Activated CD4-positive, alpha-beta T cell treated with anti-CD3 and anti-CD28 coated beads, Interleukin-2, amount 10 ng/mL, durations not matched to agents 24 days and 14 days (primary cell): ENCODE data around the gene MBD2. TPM values are rescaled to one million over a fixed set of nuclear protein-coding genes. Genes with fewer than 3 reads are reported as not detected.

Experiments used
- DNase-seq: peaks from one replicate; pipeline ENCODE4 v3.0.0; 2022
- H3K27ac Mint-ChIP-seq: one replicate; pipeline ENCODE4 v1.8.0; 2022; ENCODE audit warnings: mild to moderate bottlenecking, mixed read lengths
- H3K27me3 Mint-ChIP-seq: one replicate; pipeline ENCODE4 v1.8.0; 2022; ENCODE audit warnings: mixed read lengths
- H3K36me3 Mint-ChIP-seq: one replicate; pipeline ENCODE4 v1.8.0; 2022; ENCODE audit warnings: low read depth, mild to moderate bottlenecking, mixed read lengths
- H3K4me1 Mint-ChIP-seq: one replicate; pipeline ENCODE4 v1.8.0; 2021; ENCODE audit warnings: mixed read lengths
- H3K4me3 Mint-ChIP-seq: one replicate; pipeline ENCODE4 v1.8.0; 2022; ENCODE audit warnings: mild to moderate bottlenecking, moderate library complexity, mixed read lengths
- H3K9me3 Mint-ChIP-seq: one replicate; pipeline ENCODE4 v1.8.0; 2021; ENCODE audit warnings: mixed read lengths
- intact Hi-C: fragments of 100-400 bp; cut with micrococcal nuclease; formaldehyde crosslinking; loops from one replicate; pipeline ENCODE4 v1.15.1; 2023
- total RNA-seq: library from RNA; stranded (reverse); gene quantifications from 2 replicates; pipeline ENCODE4 v1.2.3, GENCODE V29; 2022

The MBD2 gene
- total RNA-seq, 1 donor from 2014 or later, result 200 TPM

DNA sequence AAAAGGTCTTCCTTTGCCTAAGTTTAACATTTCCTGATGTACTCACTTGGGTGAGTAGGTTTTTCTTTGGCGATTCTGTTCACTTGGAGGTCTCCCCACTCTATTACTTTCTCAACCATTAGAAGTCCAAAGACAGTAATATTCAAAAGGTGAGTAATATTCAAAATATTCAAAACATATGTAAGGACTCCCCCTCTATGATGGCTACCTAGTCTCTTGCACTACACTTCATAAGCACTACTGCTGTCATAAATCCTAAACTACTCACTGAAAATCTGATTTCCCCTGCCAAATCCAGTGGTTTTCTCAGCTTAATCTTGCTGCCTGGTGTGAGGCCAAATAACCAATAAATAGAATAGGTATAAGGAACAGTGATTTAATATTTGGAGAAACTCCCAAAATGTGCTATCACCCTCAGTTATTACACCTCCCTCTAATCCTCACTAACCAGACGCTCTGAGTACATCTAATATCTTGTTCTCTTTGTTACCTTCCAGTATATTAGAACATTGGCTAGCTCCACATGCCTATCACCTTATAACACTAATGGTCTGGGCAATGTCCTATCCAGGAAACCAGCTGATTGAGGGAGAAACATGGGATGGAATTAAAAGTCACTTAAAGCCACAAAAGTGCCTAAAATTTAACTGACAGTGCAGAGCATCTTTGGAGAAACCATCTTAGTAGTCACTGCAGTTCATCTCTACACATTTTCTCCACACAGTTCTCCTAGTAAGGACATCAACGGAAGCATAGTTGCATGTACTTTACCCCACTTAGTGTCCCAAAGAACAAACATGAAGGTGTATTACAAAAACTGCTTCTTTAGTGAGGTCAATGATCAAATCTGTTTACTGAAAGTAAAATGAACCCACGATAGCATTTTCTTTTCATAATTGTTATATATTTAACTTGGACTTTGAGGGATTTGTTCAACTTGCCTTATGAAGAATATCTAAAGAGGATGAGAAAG lies 54.8 kb downstream of the MBD2 start:
- Mint-ChIP-seq H3K27ac (peak overlapping the region; percentile 21), H3K4me3 (no peak overlapping the region), H3K36me3 (peaks cover 33% of the 10 kb centered on the region), H3K27me3 (no peaks in the 10 kb centered on the region), H3K4me1 (peaks cover 42% of the 10 kb centered on the region), H3K9me3 (no peaks in the 10 kb centered on the region)
- no peak for DNase-seq
- intact Hi-C loops, result no loop called here

DNA sequence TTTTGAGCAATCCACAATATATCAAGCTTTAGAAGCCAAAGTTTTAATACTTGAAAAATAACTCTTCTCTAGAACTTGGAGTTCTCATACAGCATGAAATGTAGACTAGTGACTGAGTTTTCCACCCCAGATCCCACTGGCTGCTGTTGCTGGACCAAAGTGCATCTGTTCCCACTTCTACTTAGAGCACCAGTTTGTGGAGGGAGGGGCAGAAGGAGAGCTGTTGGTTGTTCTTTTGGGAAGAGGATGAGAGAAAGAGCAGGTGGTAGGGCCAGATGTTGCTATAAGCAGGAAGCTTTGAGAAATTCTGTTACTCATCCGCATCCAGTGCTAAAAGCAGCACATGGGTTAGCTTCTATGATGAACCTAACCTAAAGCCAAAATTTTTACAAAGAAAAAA lies 59.0 kb downstream of the MBD2 start:
- H3K9me3 Mint-ChIP-seq, result peaks cover 3% of the 10 kb centered on the region
- H3K4me3 Mint-ChIP-seq, result no peak overlapping the region
- H3K27ac Mint-ChIP-seq, result peak overlapping the region; percentile 57
- intact Hi-C loops, result no loop called here
- peaks cover 45% of the 10 kb centered on the region for H3K36me3 Mint-ChIP-seq
- no peaks in the 10 kb centered on the region for H3K27me3 Mint-ChIP-seq
- peaks cover 31% of the 10 kb centered on the region for H3K4me1 Mint-ChIP-seq
- DNase-seq, result peak; percentile 36

DNA sequence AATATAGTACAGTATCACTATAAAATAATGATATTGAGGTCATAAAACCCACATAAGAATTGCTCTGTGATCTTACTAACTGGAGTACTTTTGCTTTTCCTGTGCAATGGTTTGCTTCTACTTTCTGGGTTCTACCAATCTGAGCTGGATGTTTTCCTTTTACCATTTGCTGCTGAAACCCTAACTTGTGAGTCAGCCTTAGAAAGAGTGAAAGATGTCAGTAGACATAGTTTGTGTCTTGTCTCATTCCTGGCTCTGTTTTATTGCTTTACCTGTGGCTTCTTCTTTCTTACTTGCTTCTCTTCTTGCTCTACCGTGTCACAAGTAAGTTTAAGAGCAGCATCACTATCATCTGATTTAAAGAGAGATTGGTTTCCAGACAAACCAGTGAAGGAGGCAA lies 61.0 kb downstream of the MBD2 start:
- peaks cover 58% of the 10 kb centered on the region for H3K36me3 Mint-ChIP-seq

DNA sequence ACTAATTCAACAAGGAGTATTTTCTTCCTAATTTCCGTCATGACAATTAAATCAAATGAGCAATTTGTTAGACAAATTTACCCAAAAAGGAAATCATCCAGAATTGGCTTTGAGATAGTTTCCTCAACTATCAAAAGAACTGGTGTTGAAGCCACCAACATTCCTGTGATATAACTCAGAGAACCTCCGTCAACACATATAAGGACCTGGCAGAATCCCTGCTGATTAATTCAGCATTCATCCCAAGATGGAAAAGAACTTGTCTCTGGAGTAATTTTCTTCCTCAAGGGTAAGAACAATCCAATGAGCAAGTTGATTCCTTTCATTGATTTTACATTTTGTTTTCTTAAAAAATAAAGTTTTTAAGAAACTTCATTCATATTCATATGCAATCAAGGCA lies 62.0 kb downstream of the MBD2 start:
- DNase-seq, result no peak
- intact Hi-C loops, result no loop called here
- Mint-ChIP-seq H3K4me3 (no peak overlapping the region), H3K27me3 (no peaks in the 10 kb centered on the region), H3K36me3 (peaks cover 68% of the 10 kb centered on the region), H3K27ac (no peak overlapping the region), H3K9me3 (peaks cover 3% of the 10 kb centered on the region), H3K4me1 (peaks cover 25% of the 10 kb centered on the region)

More for the DNA sequence above, 61.0 kb downstream of the MBD2 start:
- H3K27me3 Mint-ChIP-seq, result no peaks in the 10 kb centered on the region
- peak; percentile 49 for DNase-seq
- peak overlapping the region; percentile 86 for H3K27ac Mint-ChIP-seq
- intact Hi-C loops, result loop anchor here (1.0 kb wide), 3 partner anchors 11 to 60 kb away; no protein-coding TSS in a partner anchor
- no peak overlapping the region for H3K4me3 Mint-ChIP-seq
- H3K9me3 Mint-ChIP-seq, result peaks cover 3% of the 10 kb centered on the region
- H3K4me1 Mint-ChIP-seq, result peaks cover 22% of the 10 kb centered on the region

DNA sequence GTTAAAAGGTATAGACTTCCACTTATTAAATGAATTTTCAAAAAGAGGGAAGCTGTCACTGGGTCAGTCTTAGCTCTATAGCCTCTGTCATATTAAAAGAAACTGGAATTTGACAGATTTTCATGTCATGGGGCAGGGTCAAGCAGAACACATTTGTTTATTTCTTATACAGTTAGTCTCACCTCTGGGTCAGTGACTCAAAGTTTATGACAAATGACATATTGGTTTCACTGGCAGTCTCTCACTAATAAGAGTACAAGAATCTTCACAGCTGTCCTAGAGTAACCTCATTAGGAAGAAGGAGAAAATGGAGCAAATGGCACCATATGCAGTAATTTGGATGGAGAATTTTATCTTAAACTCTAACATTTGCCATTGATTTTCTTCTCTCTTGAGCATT lies 63.2 kb downstream of the MBD2 start:
- Mint-ChIP-seq H3K4me3 (no peak overlapping the region), H3K27me3 (no peaks in the 10 kb centered on the region), H3K4me1 (peaks cover 25% of the 10 kb centered on the region), H3K27ac (no peak overlapping the region), H3K36me3 (peaks cover 70% of the 10 kb centered on the region), H3K9me3 (peaks cover 3% of the 10 kb centered on the region)
- DNase-seq, result peak; percentile 15
- intact Hi-C loops, result no loop called here

DNA sequence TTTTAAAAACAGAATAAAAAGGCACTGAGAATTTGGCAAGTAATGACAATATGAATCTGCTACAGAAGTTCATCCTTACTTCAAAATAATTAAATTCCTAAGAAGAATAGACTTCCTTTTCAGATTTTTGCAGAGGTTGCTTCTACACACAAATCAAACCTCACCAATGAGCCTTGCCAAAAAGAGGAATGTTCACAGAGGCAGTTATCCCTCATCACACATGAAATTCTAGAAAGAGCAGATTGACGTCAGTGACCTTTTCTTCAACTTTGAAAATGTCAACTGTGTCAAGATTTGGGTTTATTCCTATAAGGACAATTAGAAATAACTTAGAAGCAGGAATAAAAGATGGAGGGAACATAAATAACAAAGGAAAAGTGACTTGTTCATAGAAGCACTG lies 64.6 kb downstream of the MBD2 start:
- intact Hi-C loops, result no loop called here
- H3K4me1 Mint-ChIP-seq, result peaks cover 25% of the 10 kb centered on the region
- H3K36me3 Mint-ChIP-seq, result peaks cover 74% of the 10 kb centered on the region
- H3K27ac Mint-ChIP-seq, result no peak overlapping the region
- H3K27me3 Mint-ChIP-seq, result no peaks in the 10 kb centered on the region
- no peak overlapping the region for H3K4me3 Mint-ChIP-seq
- no peak for DNase-seq
- H3K9me3 Mint-ChIP-seq, result peaks cover 3% of the 10 kb centered on the region

DNA sequence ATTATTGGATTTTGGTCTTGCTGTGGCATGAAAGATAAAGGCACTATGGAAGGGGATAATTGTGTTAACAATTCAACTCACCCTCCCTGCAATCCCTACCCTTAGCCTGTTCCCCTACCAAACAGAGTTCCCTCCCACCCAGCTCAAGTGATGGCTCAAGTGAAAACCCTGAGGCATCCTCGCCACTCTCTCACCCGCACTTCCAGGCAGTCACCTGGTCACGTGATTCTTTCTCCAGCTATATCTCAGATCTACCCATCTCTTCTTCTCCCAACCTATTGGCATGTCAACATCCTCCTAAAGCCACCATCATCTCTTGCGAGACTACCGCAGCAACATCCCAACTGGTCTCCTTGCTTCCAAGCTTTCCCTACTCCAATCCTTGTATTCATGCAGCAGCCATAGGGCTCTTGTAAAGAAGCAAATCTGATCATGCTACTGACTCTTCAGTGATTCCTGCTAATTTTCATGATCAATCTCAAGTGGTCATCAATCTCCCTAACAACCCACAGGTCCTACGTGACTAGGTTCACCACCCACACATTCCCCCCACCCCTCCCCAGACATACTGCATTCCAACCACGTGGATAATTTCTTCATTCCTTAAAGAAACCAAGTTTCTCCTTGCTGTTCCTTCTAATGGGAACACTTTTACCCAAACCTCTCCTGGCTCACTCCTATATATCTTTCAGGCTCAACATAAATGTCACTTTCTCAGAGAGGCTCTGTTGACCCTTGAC lies 66.7 kb downstream of the MBD2 start:
- H3K9me3 Mint-ChIP-seq, result peaks cover 3% of the 10 kb centered on the region
- intact Hi-C loops, result no loop called here
- DNase-seq, result no peak
- peaks cover 22% of the 10 kb centered on the region for H3K4me1 Mint-ChIP-seq
- peaks cover 78% of the 10 kb centered on the region for H3K36me3 Mint-ChIP-seq
- H3K27ac Mint-ChIP-seq, result peak overlapping the region; percentile 10
- H3K4me3 Mint-ChIP-seq, result no peak overlapping the region
- no peaks in the 10 kb centered on the region for H3K27me3 Mint-ChIP-seq

DNA sequence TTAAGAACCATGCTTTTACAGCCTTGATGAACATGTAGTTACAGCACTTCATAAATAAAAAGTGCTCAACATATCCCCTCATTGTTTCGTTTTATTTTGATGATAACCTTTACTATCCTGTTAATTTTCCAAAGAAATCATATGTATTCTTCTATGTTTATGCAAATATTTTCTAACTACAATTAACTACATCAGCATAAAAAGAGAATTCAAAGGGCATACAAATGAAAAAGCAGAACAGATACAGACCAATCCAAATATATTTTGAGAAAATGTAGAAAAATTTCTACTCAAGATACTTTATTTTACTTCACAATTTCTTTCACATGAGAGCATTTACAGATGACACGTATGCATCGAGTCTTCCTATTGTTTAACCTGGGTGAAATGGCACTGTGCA lies 69.1 kb downstream of the MBD2 start:
- DNase-seq, result no peak
- Mint-ChIP-seq H3K4me1 (peaks cover 21% of the 10 kb centered on the region), H3K27me3 (no peaks in the 10 kb centered on the region), H3K9me3 (no peaks in the 10 kb centered on the region), H3K36me3 (peaks cover 76% of the 10 kb centered on the region), H3K4me3 (no peak overlapping the region), H3K27ac (peak overlapping the region; percentile 34)
- intact Hi-C loops, result no loop called here

DNA sequence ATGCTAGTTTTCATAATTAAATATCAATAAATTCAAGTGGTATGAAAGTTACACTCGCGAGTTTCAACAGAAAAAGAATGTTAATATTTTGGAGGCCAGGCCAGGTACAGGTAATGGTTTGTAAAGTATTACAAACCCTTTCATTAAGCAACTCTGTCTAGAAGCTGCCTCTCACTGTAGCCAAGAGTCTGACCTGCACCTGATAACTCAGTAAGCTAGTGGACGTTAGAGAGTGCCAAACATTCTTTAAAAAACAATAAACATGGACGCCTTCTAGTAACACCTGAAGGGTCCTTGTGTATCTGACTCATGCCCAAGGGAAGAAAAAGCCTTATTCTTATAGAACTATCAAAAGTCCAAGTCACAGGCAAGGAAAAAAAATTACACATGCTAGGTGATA lies 70.2 kb downstream of the MBD2 start:
- Mint-ChIP-seq H3K27me3 (no peaks in the 10 kb centered on the region), H3K4me3 (no peak overlapping the region), H3K36me3 (peaks cover 68% of the 10 kb centered on the region), H3K4me1 (peaks cover 31% of the 10 kb centered on the region), H3K9me3 (no peaks in the 10 kb centered on the region), H3K27ac (no peak overlapping the region)
- no peak for DNase-seq
- intact Hi-C loops, result no loop called here

DNA sequence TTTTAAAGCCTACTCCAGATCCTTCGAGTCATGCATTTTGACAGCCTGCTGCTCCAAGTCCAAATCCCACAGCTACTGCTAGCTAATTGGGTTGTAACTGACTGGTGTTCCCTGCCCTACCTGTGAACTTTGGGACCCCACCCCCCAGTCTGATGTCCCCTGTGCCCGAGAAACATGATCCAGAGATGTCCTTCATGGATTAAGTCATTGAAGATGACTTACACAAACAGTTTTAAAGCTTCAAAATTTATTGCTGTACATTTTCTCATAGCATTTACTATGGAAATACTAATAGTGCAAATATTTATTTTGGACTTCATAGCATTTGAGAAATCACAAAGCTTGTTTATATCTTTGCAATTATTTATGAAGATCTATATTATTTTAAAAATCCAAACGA lies 73.1 kb downstream of the MBD2 start:
- Mint-ChIP-seq H3K4me1 (peaks cover 52% of the 10 kb centered on the region), H3K9me3 (peaks cover 4% of the 10 kb centered on the region), H3K27me3 (no peaks in the 10 kb centered on the region), H3K27ac (no peak overlapping the region), H3K36me3 (peaks cover 60% of the 10 kb centered on the region), H3K4me3 (no peak overlapping the region)
- DNase-seq, result no peak
- intact Hi-C loops, result no loop called here

DNA sequence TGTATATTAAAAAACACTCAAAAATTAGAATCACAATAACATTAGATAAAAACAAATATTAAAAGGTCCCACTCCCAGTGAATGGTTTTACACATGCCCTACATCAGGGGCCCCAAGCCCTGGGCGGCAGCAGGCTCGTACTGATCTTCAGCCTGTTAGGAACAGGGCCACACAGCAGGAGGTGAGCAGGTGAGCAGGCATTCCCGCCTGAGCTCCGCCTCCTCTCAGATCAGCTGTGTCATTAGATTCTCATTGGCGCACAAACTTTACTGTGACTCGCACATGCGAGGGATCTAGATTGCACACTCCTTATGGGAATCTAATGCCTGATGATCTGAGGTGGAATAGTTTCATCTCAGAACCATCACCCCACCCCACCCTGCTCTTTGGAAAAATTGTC lies 74.2 kb downstream of the MBD2 start:
- H3K4me3 Mint-ChIP-seq, result no peak overlapping the region
- H3K4me1 Mint-ChIP-seq, result peaks cover 52% of the 10 kb centered on the region
- peaks cover 4% of the 10 kb centered on the region for H3K9me3 Mint-ChIP-seq
- H3K27ac Mint-ChIP-seq, result peak overlapping the region; percentile 86
- intact Hi-C loops, result no loop called here
- H3K36me3 Mint-ChIP-seq, result peaks cover 52% of the 10 kb centered on the region
- DNase-seq, result no peak
- H3K27me3 Mint-ChIP-seq, result no peaks in the 10 kb centered on the region

DNA sequence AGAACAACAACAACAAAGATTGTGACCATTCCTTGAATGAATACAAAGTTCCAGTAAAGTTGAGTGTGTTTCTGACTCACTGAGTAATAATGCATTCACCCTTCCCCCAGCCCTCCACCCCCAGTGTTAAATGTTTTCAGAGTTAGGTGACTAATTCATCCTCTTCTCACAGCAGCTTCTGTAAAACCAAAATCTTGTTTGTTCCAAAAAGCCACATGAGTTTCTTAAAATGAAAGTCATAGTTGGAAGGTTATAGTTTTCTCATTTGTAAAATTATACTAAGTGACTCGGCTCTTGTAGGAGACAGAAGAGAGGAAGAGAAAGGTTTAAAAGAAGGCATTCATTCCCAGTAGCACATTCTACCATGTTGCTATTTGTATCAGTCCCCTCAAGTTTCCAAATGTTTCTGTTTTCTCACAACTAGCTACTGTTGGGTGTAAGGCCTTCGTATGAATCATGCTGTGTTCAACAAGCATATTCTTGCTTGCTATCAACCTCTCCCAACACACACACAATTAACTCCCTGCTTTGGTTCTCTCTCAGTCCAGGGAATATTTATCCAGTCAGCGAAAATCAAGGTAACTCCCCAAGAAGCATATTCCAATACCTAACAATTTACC lies 75.3 kb downstream of the MBD2 start:
- H3K36me3 Mint-ChIP-seq, result peaks cover 45% of the 10 kb centered on the region
- peak overlapping the region; percentile 93 for H3K27ac Mint-ChIP-seq
- H3K4me1 Mint-ChIP-seq, result peaks cover 50% of the 10 kb centered on the region

DNA sequence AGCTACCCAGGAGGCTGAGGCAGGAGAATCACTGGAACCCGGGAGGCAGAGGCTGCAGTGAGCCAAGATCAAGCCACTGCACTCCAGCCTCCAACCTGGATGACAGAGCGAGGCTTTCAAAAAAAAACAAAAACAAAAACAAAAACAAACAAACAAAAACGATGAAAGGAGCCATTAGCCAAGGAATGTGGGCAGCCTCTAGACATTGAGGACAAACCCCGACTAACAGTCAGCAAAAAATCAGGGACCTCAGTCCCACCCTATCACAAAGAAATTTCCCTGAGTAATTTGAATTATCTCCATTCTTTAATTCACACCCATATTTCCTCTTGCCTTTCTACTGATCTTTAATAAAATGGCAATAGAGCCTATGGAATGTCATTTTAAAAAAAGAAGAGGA lies 75.8 kb downstream of the MBD2 start:
- Mint-ChIP-seq H3K4me3 (peak overlapping the region; percentile 64), H3K27ac (peak overlapping the region; percentile 93), H3K27me3 (no peaks in the 10 kb centered on the region), H3K36me3 (peaks cover 48% of the 10 kb centered on the region), H3K9me3 (peaks cover 4% of the 10 kb centered on the region), H3K4me1 (peaks cover 50% of the 10 kb centered on the region)
- intact Hi-C loops, result loop anchor here (1.0 to 10.0 kb wide), 10 partner anchors 15 to 569 kb away; partner anchors contain the start of gene POLI
- DNase-seq, result no peak

More for the DNA sequence above, 75.3 kb downstream of the MBD2 start:
- no peaks in the 10 kb centered on the region for H3K27me3 Mint-ChIP-seq
- peak overlapping the region; percentile 64 for H3K4me3 Mint-ChIP-seq
- peaks cover 4% of the 10 kb centered on the region for H3K9me3 Mint-ChIP-seq
- intact Hi-C loops, result loop anchor here (1.0 to 10.0 kb wide), 10 partner anchors 14 to 568 kb away; partner anchors contain the start of gene POLI
- DNase-seq, result peak; percentile 75
